K562 (cell line): ENCODE measurements around the gene ASPRV1. TPM values are rescaled to one million over a fixed set of nuclear protein-coding genes. Genes with fewer than 3 reads are reported as not detected.

ENCODE experiments used
- ATAC-seq: fragments of 200-7000 bp; cut with Tn5 transposase; 3 replicates; pipeline ENCODE4 v1.9.1; 2020; ENCODE audit warnings: moderate library complexity
- BruUV-seq: library from RNA; stranded (reverse); fragments of 400-500 nt; replicated peaks from 2 replicates; lab custom pipeline; 2021; lab: Mats Ljungman, UMichigan
- CTCF ChIA-PET: fragments of 300-600 bp; formaldehyde crosslinking; extraction: SDS; loops from one replicate; lab custom pipeline; 2021; ENCODE audit warnings: low intra/inter-chr PET ratio; lab: Yijun Ruan, JAX
- POLR2A ChIA-PET: fragments of 300-600, 350-650 bp; sonication (Branson Sonifier 250); formaldehyde crosslinking; extraction: SDS; loops from one replicate; lab custom pipeline; 2021; ENCODE audit warnings: antibody characterized with exemption, inconsistent platforms; lab: Yijun Ruan, JAX
- DNase-seq, 4 experiments: peaks; one replicate each; pipeline versions ENCODE4 v3.0.0 to v3.0.0-alpha.2; 2011 to 2018; ENCODE audit warnings: low spot score in 3 of 4, mixed read lengths in 3 of 4; ENCODE audit errors: extremely low read depth in 1 of 4
- FAIRE-seq: peaks from 2 replicates; lab custom pipeline; 2011; peaks lifted over from hg19 to GRCh38; lab: Jason Lieb, UNC
- H2AFZ ChIP-seq: 2 replicates; pipeline ENCODE4 v1.6.0; 2011; ENCODE audit warnings: low read depth, low read length, control low read depth, inconsistent platforms
- H3K27ac ChIP-seq: fragments of 200-600 bp; 3 replicates; pipeline ENCODE4 v1.8.0; 2011; ENCODE audit warnings: low read depth, mild to moderate bottlenecking, control low read depth, inconsistent platforms, low read length, moderate library complexity, mixed read lengths; ENCODE audit errors: extremely low read depth
- H3K27me3 ChIP-seq, 2 experiments: fragments of 300-600 bp in 1 of 2; 2 replicates in 1 of 2; 3 replicates in 1 of 2; pipeline versions ENCODE4 v1.6.0 to v1.8.0; 2011; ENCODE audit warnings: inconsistent platforms in 2 of 2, low read length in 2 of 2, mild to moderate bottlenecking in 1 of 2, mixed read lengths in 1 of 2, moderate library complexity in 1 of 2; ENCODE audit not compliant: control insufficient read depth in 2 of 2, insufficient read depth in 2 of 2
- H3K36me3 ChIP-seq: fragments of 300-600 bp; 3 replicates; pipeline ENCODE4 v1.8.0; 2011; ENCODE audit warnings: mild to moderate bottlenecking, low read length, inconsistent platforms; ENCODE audit not compliant: control insufficient read depth, insufficient read depth
- H3K4me1 ChIP-seq, 2 experiments: fragments of 200-600 bp in 1 of 2; replicated peaks in 1 of 2; 2 replicates in 1 of 2; 3 replicates in 1 of 2; pipeline versions ENCODE4 v1.5.1 to v1.8.0; 2011; ENCODE audit warnings: inconsistent platforms in 2 of 2, low read length in 2 of 2, mild to moderate bottlenecking in 1 of 2, mixed read lengths in 1 of 2, moderate library complexity in 1 of 2; ENCODE audit not compliant: control insufficient read depth in 2 of 2, insufficient read depth in 2 of 2
- H3K4me2 ChIP-seq: 2 replicates; pipeline ENCODE4 v1.6.1; 2011; ENCODE audit warnings: low read length, control low read depth, inconsistent platforms, mixed read lengths; ENCODE audit not compliant: insufficient read depth
- H3K4me3 ChIP-seq: fragments of 200-600 bp; sonication (generic), shearing (Covaris generic); 2 replicates; pipeline ENCODE4 v1.5.1; 2016; ENCODE audit warnings: control low read depth, inconsistent platforms
- H3K79me2 ChIP-seq: fragments of 200-600 bp; 3 replicates; pipeline ENCODE4 v1.8.0; 2011; ENCODE audit warnings: low read length, inconsistent platforms; ENCODE audit not compliant: control insufficient read depth, insufficient read depth
- H3K9ac ChIP-seq, 2 experiments: 2 replicates each; pipeline versions ENCODE4 v1.6.0 to v1.6.1; 2011; ENCODE audit warnings: low read depth in 2 of 2, low read length in 2 of 2, control low read depth in 1 of 2, inconsistent platforms in 1 of 2, mild to moderate bottlenecking in 1 of 2, mixed read lengths in 1 of 2; ENCODE audit not compliant: insufficient read depth in 1 of 2
- H3K9me1 ChIP-seq: one replicate; pipeline ENCODE4 v1.6.0; 2011; ENCODE audit warnings: inconsistent platforms, mild to moderate bottlenecking, low read length, moderate library complexity; ENCODE audit not compliant: control insufficient read depth, insufficient read depth
- H3K9me3 ChIP-seq: replicated peaks from 2 replicates; pipeline ENCODE4 v1.5.1; 2011; ENCODE audit warnings: low read depth, low read length, inconsistent platforms; ENCODE audit not compliant: control insufficient read depth, insufficient read depth
- H4K20me1 ChIP-seq: replicated peaks from 2 replicates; pipeline ENCODE4 v1.6.1; 2011; ENCODE audit warnings: low read length, inconsistent platforms, mixed read lengths; ENCODE audit not compliant: control insufficient read depth, insufficient read depth
- MNT ChIP-seq, 2 experiments: fragments of 450-650 bp; conservative IDR thresholded peaks; 2 replicates each; pipeline ENCODE4 v1.6.1; 2017; ENCODE audit warnings: mild to moderate bottlenecking in 2 of 2, moderate library complexity in 2 of 2
- MTF1 ChIP-seq: fragments of 250-450 bp; sonication (Bioruptor Pico); IDR thresholded peaks from 2 replicates; pipeline ENCODE4 v1.9.0; 2021; ENCODE audit warnings: moderate library complexity, mild to moderate bottlenecking, inconsistent platforms, borderline replicate concordance
- POLR3A ChIP-seq: IDR thresholded peaks from 2 replicates; pipeline ENCODE4 v1.6.1; 2011; ENCODE audit warnings: borderline replicate concordance, mild to moderate bottlenecking, moderate library complexity; ENCODE audit not compliant: insufficient read length, insufficient read depth; ENCODE audit errors: extremely low read depth
- TAF9B ChIP-seq: fragments of 450-650 bp; IDR thresholded peaks from 2 replicates; pipeline ENCODE4 v1.6.1; 2018; ENCODE audit warnings: mild to moderate bottlenecking; ENCODE audit not compliant: partially characterized antibody
- TCFL5 ChIP-seq: fragments of 250-450 bp; sonication (Bioruptor Pico); conservative IDR thresholded peaks from 2 replicates; pipeline ENCODE4 v1.6.1; 2021; ENCODE audit warnings: mild to moderate bottlenecking, moderate library complexity, matching md5 sums
- TGIF2 ChIP-seq: sonication (generic); formaldehyde crosslinking; IDR thresholded peaks from 2 replicates; pipeline ENCODE4 v1.8.1; 2022; ENCODE audit warnings: mild to moderate bottlenecking, missing genetic modification reagents, moderate library complexity
- VEZF1 ChIP-seq: fragments of 200-800 bp; sonication (Bioruptor generic); IDR thresholded peaks from 2 replicates; pipeline ENCODE4 v1.6.1; 2017; ENCODE audit warnings: missing genetic modification characterization, missing compliant biosample characterization
- ZBTB26 ChIP-seq: fragments of 450-650 bp; formaldehyde crosslinking; IDR thresholded peaks from 2 replicates; pipeline ENCODE4 v1.4.0; 2022; ENCODE audit warnings: missing genetic modification characterization
- ZBTB33 ChIP-seq: sonication (generic); formaldehyde crosslinking; IDR thresholded peaks from 2 replicates; pipeline ENCODE4 v1.8.1; 2023; ENCODE audit warnings: mild to moderate bottlenecking, missing genetic modification reagents
- ZNF217 ChIP-seq: sonication (generic); formaldehyde crosslinking; IDR thresholded peaks from 2 replicates; pipeline ENCODE4 v1.8.0; 2022; ENCODE audit warnings: mild to moderate bottlenecking, missing genetic modification reagents
- ZNF224 ChIP-seq: sonication (generic); formaldehyde crosslinking; IDR thresholded peaks from 2 replicates; pipeline ENCODE4 v1.8.0; 2022; ENCODE audit warnings: mild to moderate bottlenecking, missing genetic modification reagents
- WGBS: fragments of 100-300 bp; shearing (Covaris generic); methylation state at CpG from one replicate; pipeline ENCODE4 v1.1.6; 2016; ENCODE audit warnings: low coverage, mixed read lengths; ENCODE audit not compliant: insufficient coverage; ENCODE audit errors: missing lambda C conversion rate; 5-methylcytosine and 5-hydroxymethylcytosine counted together
- in situ Hi-C: fragments of 300-500 bp; cut with MboI; formaldehyde crosslinking; loops from 4 replicates; pipeline ENCODE4 v1.15.0; 2018; ENCODE audit warnings: inconsistent platforms, mixed read lengths
- intact Hi-C: fragments of 100-400 bp; cut with micrococcal nuclease; formaldehyde crosslinking; loops from 2 replicates; pipeline ENCODE4 v1.14.2; 2022
- polyA plus RNA-seq, 8 experiments: library from polyadenylated mRNA; depleted of rRNA in 4 of 8; stranded (reverse) in 5 of 8; unstranded in 3 of 8; fragments of >200 nt; fragmentation: Nextera tagmentation in 2 of 8; fragmentation: Illumina TruSeq in 1 of 8; extraction: Ambion mirVana in 2 of 8; extraction: Trizol in 1 of 8; gene quantifications; 2 replicates each; pipeline versions ENCODE4 v1.2.1 to v1.2.3, GENCODE V29; 2011 to 2014; ENCODE audit warnings: inconsistent platforms in 1 of 8, missing spikeins in 1 of 8
- total RNA-seq, 7 experiments: library from RNA; depleted of rRNA in 6 of 7; stranded (reverse); fragments of >200 nt in 6 of 7; fragmentation: Illumina TruSeq in 2 of 7; extraction: Trizol in 2 of 7; gene quantifications; 2 replicates each; pipeline versions ENCODE4 v1.2.1 to v1.2.3, GENCODE V29; 2011 to 2021; ENCODE audit warnings: low replicate concordance in 1 of 7

Gene ASPRV1
- total and polyA plus RNA-seq, 9 of the 15 experiments (the other 6 are each of a cell fraction or from before 2014, with no cell fraction given), result 0.17 to 0.72 (median 0.47) TPM; not detected in 1

- TF ChIP-seq ZNF217 (no peak), ZBTB33 (no peak), TAF9B (no peak), ZBTB26 (CRISPR knock-in tag) (no peak), ZNF224 (CRISPR knock-in tag) (no peak)
These were observed 37.3 kb upstream of the ASPRV1 start (continued) for GRCh38 chr2:69998761-69999160.

- no peaks in the 10 kb centered on the region for H4K20me1 ChIP-seq
- ChIA-PET CTCF (no interaction called here), POLR2A (interaction anchor here (0.6 to 2.3 kb wide), 5 partner anchors 14 to 43 kb away, joined by 3 to 6 read pairs (median 4); no protein-coding TSS in a partner anchor)
- in situ Hi-C loops (no loop called here), intact Hi-C loops (loop anchor here (2.0 kb wide), 1 partner anchor 82 kb away; the partner anchor contains the start of gene MXD1)
- no peak overlapping the region for H3K4me3 ChIP-seq
- no peaks in the 10 kb centered on the region for H3K27me3 ChIP-seq
- H3K36me3 ChIP-seq, result no peaks in the 10 kb centered on the region
- no peaks in the 10 kb centered on the region for H3K9me3 ChIP-seq
- peak overlapping the region; percentile 83 for H2AFZ ChIP-seq
- no TSS peak for BruUV-seq
- peak overlapping the region; percentile 72; the same call in 2 of the 3 replicates for H3K27ac ChIP-seq
- FAIRE-seq (peak; percentile 89), ATAC-seq (peak; percentile 93), DNase-seq (peak; percentile 68 to 89 (median 78))
- 29% methylated on average over 10 of the region's 11 CpGs for WGBS
- no peaks in the 10 kb centered on the region for H3K79me2 ChIP-seq
- H3K4me2 ChIP-seq, result peak overlapping the region; percentile 44; the same call in 1 of the 2 replicates
- H3K9me1 ChIP-seq, result no peaks in the 10 kb centered on the region
- H3K4me1 ChIP-seq, result peaks cover 25 to 33% of the 10 kb centered on the region in 2 experiments; a peak in 4 of 5 replicates
- H3K9ac ChIP-seq, result peak overlapping the region; percentile 55 to 86; a peak in 3 of 4 replicates
- TF ChIP-seq MTF1 (CRISPR knock-in tag), result no peak
- TF ChIP-seq TGIF2 (CRISPR knock-in tag), result no peak
- no peak for TF ChIP-seq POLR3A
- TF ChIP-seq VEZF1, result peak; percentile 77
- TF ChIP-seq MNT (conservative IDR thresholded peaks at IDR 0.05), result no peak
- no peak for TF ChIP-seq TCFL5
These were observed 35.8 kb upstream of the ASPRV1 start for GRCh38 chr2:69997015-69997830.
